CD8-positive, alpha-beta memory T cell (primary cell): ENCODE data around the gene ST3GAL2. TPM values are rescaled to one million over a fixed set of nuclear protein-coding genes. Genes with fewer than 3 reads are reported as not detected.

ENCODE experiments used
- CTCF ChIA-PET: fragments of 350-600 bp; sonication (Branson Sonifier 250); formaldehyde crosslinking; loops from one replicate; lab custom pipeline; 2021; ENCODE audit warnings: antibody characterized with exemption; lab: Charles Lee
- POLR2A ChIA-PET: fragments of 350-600 bp; sonication (Branson Sonifier 250); formaldehyde crosslinking; loops from one replicate; lab custom pipeline; 2021; ENCODE audit warnings: antibody characterized with exemption; lab: Charles Lee
- DNase-seq, 5 donors: peaks; one replicate each; pipeline versions ENCODE4 v3.0.0 to v3.0.0-alpha.2; 2020 to 2022; ENCODE audit warnings: mixed read lengths in 1 of 5
- H3K27ac ChIP-seq: one replicate; pipeline ENCODE4 v1.7.0; 2013; ENCODE audit warnings: low read depth, mild to moderate bottlenecking, low read length, moderate library complexity
- H3K27me3 ChIP-seq: 2 replicates; pipeline ENCODE4 v1.7.0; 2013; ENCODE audit warnings: low read length, mild to moderate bottlenecking; ENCODE audit not compliant: insufficient read depth, poor library complexity, severe bottlenecking
- H3K36me3 ChIP-seq: 2 replicates; pipeline ENCODE4 v1.7.0; 2013; ENCODE audit warnings: mild to moderate bottlenecking, low read length, moderate library complexity; ENCODE audit not compliant: insufficient read depth
- H3K4me1 ChIP-seq: 2 replicates; pipeline ENCODE4 v1.7.0; 2013; ENCODE audit warnings: mild to moderate bottlenecking, low read length, moderate library complexity; ENCODE audit not compliant: insufficient read depth
- H3K4me3 ChIP-seq: 2 replicates; pipeline ENCODE4 v1.7.0; 2013; ENCODE audit warnings: mild to moderate bottlenecking, low read length
- H3K9me3 ChIP-seq: 2 replicates; pipeline ENCODE4 v1.7.0; 2013; ENCODE audit warnings: mild to moderate bottlenecking, low read length
- H3K27ac Mint-ChIP-seq, 8 donors: one replicate each; pipeline ENCODE4 v1.8.0; 2020 to 2021; ENCODE audit warnings: mixed read lengths in 8 of 8, mild to moderate bottlenecking in 6 of 8, inconsistent platforms in 3 of 8, moderate library complexity in 3 of 8
- H3K27me3 Mint-ChIP-seq, 2 donors: one replicate each; pipeline ENCODE4 v1.8.0; 2020 to 2021; ENCODE audit warnings: mixed read lengths in 2 of 2, mild to moderate bottlenecking in 1 of 2, moderate library complexity in 1 of 2
- H3K36me3 Mint-ChIP-seq, 3 donors: one replicate each; pipeline ENCODE4 v1.8.0; 2020 to 2021; ENCODE audit warnings: mixed read lengths in 3 of 3, inconsistent platforms in 1 of 3, mild to moderate bottlenecking in 1 of 3
- H3K4me1 Mint-ChIP-seq, 3 donors: one replicate each; pipeline ENCODE4 v1.8.0; 2020 to 2021; ENCODE audit warnings: mixed read lengths in 3 of 3, inconsistent platforms in 1 of 3, mild to moderate bottlenecking in 1 of 3
- H3K4me3 Mint-ChIP-seq, 7 donors: one replicate each; pipeline ENCODE4 v1.8.0; 2020 to 2021; ENCODE audit warnings: mixed read lengths in 7 of 7, mild to moderate bottlenecking in 6 of 7, moderate library complexity in 4 of 7, inconsistent platforms in 2 of 7
- H3K9me3 Mint-ChIP-seq, 5 donors: one replicate each; pipeline ENCODE4 v1.8.0; 2020 to 2022; ENCODE audit warnings: mixed read lengths in 5 of 5, mild to moderate bottlenecking in 3 of 5, moderate library complexity in 2 of 5, inconsistent platforms in 1 of 5
- polyA plus RNA-seq: library from polyadenylated mRNA; unstranded; fragments of 300-500 nt; fragmentation: Illumina TruSeq; gene quantifications from one replicate; pipeline ENCODE4 v1.2.3, GENCODE V29; 2021
- total RNA-seq, 2 experiments: library from RNA; stranded (reverse); gene quantifications; one replicate each; pipeline ENCODE4 v1.2.3, GENCODE V29; 2021

The ST3GAL2 gene
- total and polyA plus RNA-seq, 3 experiments from 2014 or later: 20.1 to 24.8 (median 24.2) TPM

DNA sequence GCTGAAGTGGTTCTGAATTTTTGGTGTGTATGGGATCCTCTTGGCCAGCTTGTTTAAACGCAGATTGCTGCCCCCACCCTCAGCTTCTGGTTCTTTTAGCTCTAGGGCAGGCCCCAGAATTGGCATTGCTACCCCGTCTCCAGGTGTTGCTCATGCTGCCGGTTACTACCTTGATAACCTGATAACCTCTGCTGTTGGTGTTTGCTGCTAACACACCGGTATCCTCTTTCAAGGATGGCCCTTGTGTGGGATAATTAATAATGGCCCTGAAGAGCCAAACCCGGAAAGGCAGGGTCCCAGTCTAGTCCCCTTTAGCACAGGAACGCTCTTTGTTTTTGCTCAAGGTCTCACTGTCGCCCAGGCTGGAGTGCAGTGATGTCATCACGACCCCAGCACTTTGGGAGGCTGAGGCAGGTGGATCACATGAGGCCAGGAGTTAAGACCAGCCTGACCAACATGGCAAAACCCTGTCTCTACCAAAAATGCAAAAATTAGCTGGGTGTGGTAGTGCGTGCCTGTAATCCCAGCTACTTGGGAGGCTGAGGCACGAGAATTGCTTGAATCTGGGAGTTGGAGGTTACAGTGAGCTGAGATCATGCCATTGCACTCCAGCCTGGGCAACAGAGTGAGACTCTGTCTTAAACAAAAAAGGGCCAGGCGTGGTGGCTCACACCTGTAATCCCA, 1.3 kb upstream of the ST3GAL2 start:
- Mint-ChIP-seq H3K9me3 (no peaks in the 10 kb centered on the region), H3K4me1 (peaks cover 26 to 36% (median 26%) of the 10 kb centered on the region in 3 donors), H3K36me3 (peaks cover 0 to 9% (median 0%) of the 10 kb centered on the region in 3 donors), H3K27me3 (no peaks in the 10 kb centered on the region), H3K27ac (peak overlapping the region in 4 of 8 donors; percentile 11 to 37 (median 20)), H3K4me3 (peak overlapping the region; percentile 89 to 97 (median 92))
- Histone ChIP-seq H3K9me3 (no peaks in the 10 kb centered on the region), H3K4me1 (peaks cover 29% of the 10 kb centered on the region), H3K36me3 (no peaks in the 10 kb centered on the region), H3K27ac (no peak overlapping the region), H3K4me3 (no peak overlapping the region), H3K27me3 (no peaks in the 10 kb centered on the region)
- no peak for DNase-seq
- POLR2A ChIA-PET: interaction anchor here (2.0 to 3.2 kb wide), 2 partner anchors 59 to 94 kb away, joined by 6 to 19 read pairs; partner anchors contain the start of gene DDX19A
- CTCF ChIA-PET: interaction anchor here (0.6 to 1.9 kb wide), 4 partner anchors 9 to 44 kb away, joined by 4 to 6 read pairs (median 4); partner anchors contain the start of gene FCSK

DNA sequence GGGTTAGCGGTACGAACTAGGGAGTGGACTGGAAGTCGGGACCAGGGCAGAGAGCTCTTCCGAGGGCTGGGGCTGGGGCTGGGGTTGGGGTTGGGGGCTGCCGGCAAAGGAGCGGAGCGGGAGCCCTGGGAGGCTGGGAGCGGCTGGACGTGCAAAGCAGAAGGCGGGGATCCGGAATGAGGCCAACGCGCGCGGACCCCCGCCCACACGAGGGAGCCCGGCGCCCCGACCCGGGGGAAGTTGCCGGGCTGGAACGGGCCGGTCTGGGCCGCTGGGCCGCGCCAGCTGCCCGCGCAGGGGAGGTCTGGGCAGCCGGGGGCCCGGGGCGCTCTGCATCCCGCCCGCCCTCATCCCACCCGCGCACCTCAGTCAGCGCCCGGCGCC, 323 bp downstream of the ST3GAL2 start:
- Mint-ChIP-seq H3K27me3 (no peaks in the 10 kb centered on the region), H3K9me3 (no peaks in the 10 kb centered on the region), H3K36me3 (peaks cover 0 to 20% (median 0%) of the 10 kb centered on the region in 3 donors), H3K4me1 (peaks cover 30 to 52% (median 41%) of the 10 kb centered on the region in 3 donors), H3K4me3 (peak overlapping the region; percentile 89 to 95 (median 94)), H3K27ac (peak overlapping the region; percentile 72 to 97 (median 88))
- H3K4me1 ChIP-seq: peaks cover 38% of the 10 kb centered on the region
- ChIA-PET POLR2A (interaction anchor here (0.6 to 3.2 kb wide), 5 partner anchors 18 to 92 kb away, joined by 4 to 19 read pairs (median 6); partner anchors contain the start of gene DDX19A), CTCF (interaction anchor here (1.1 to 2.0 kb wide), 7 partner anchors 15 to 92 kb away, joined by 3 to 6 read pairs (median 3); partner anchors contain the start of gene DDX19A)
- H3K27me3 ChIP-seq: no peaks in the 10 kb centered on the region
- H3K27ac ChIP-seq: peak overlapping the region; percentile 67
- H3K36me3 ChIP-seq: peaks cover 3% of the 10 kb centered on the region
- DNase-seq: no peak
- peak overlapping the region; percentile 74 for H3K4me3 ChIP-seq
- no peaks in the 10 kb centered on the region for H3K9me3 ChIP-seq

DNA sequence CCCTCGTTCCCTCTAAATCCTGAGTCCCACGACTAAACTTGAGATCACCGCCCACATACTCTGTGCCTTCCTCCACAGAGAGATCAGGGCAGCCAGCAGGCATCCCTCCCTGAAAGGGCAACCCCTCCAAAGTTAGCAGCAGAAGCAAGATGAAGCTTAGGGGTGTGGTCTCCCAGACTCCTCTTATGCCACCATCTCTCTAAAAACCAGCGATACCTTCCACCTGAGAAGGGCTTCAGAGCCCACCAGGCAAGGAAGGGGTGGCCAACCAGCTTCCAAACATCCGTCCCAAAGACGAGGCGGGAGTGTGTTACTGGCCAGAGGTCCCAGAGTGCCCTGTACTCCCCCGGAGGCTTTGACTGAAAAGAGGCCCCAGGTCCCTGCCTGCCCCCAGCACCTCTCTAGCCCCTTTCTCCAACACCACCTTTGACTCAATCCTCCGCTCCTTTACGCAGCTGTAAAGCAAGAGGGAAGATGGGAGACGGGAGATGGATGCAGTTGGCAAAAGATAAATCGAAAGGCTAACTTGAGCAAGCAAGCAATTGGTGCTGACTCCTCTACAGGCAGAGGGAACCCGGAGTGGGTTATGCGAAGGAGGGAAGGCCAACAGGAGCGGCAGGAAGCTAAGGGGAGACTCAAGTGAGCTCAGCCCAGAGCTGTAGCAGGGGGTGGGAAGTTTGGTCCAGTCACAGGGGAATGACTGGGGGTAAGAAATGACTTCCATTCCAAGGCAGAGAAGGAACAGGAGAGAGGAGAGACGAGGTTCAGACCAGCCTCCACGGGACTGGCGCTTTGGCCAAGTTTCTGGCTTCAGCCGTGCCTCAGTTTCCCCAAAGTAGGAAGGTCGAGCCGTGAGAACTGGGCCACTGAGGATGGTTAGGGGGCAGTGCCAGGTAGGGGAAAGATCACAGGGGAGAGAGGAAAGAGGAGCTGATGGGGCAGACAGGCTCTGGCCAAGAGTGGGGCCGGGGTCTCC, 1.0 kb downstream of the ST3GAL2 start:
- no peaks in the 10 kb centered on the region for H3K9me3 Mint-ChIP-seq
- ChIA-PET POLR2A (interaction anchor here (0.5 to 3.2 kb wide), 4 partner anchors 16 to 91 kb away, joined by 4 to 19 read pairs (median 6); partner anchors contain the start of gene DDX19A), CTCF (interaction anchor here (1.1 to 2.0 kb wide), 7 partner anchors 16 to 91 kb away, joined by 3 to 6 read pairs (median 3); partner anchors contain the start of gene DDX19A)
- H3K4me1 ChIP-seq: peaks cover 43% of the 10 kb centered on the region
- H3K27me3 Mint-ChIP-seq: no peaks in the 10 kb centered on the region
- no peaks in the 10 kb centered on the region for H3K27me3 ChIP-seq
- H3K9me3 ChIP-seq: no peaks in the 10 kb centered on the region
- peak overlapping the region; percentile 89 to 95 (median 94) for H3K4me3 Mint-ChIP-seq
- peak overlapping the region; percentile 74 for H3K4me3 ChIP-seq
- peaks cover 3% of the 10 kb centered on the region for H3K36me3 ChIP-seq
- H3K27ac ChIP-seq: peak overlapping the region; percentile 67
- H3K4me1 Mint-ChIP-seq: peaks cover 33 to 59% (median 46%) of the 10 kb centered on the region in 3 donors
- H3K27ac Mint-ChIP-seq: peak overlapping the region; percentile 72 to 97 (median 91)
- peaks cover 0 to 22% (median 0%) of the 10 kb centered on the region in 3 donors for H3K36me3 Mint-ChIP-seq
- DNase-seq: no peak

DNA sequence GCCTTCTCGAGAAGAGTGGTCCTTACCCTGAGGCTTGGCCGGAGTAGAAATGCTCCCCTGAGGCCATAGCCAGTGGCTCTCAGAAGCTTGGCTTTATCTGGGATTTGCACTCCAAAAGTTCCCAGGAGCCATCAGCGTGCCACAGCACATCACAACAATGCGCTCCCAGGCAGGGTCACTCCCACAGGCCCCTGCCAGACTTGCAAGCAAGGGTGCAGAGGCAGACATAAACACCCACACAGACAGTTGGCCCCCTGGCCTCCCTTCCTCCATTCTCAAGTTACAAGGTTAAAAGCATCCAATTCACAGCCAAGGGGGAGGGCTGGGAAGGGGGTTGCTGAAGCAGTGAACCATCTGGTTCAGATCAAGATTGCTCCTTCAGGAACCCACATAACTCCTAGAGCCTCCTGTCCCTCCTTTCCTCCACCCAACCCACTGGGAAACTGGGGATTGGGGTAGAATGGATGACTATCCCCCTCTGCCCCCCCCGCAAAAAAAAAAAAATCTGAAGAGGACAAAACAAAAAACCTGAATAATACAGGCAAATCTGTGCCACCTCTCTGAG, 1.8 kb downstream of the ST3GAL2 start:
- H3K27ac Mint-ChIP-seq: peak overlapping the region; percentile 56 to 94 (median 80)

DNA sequence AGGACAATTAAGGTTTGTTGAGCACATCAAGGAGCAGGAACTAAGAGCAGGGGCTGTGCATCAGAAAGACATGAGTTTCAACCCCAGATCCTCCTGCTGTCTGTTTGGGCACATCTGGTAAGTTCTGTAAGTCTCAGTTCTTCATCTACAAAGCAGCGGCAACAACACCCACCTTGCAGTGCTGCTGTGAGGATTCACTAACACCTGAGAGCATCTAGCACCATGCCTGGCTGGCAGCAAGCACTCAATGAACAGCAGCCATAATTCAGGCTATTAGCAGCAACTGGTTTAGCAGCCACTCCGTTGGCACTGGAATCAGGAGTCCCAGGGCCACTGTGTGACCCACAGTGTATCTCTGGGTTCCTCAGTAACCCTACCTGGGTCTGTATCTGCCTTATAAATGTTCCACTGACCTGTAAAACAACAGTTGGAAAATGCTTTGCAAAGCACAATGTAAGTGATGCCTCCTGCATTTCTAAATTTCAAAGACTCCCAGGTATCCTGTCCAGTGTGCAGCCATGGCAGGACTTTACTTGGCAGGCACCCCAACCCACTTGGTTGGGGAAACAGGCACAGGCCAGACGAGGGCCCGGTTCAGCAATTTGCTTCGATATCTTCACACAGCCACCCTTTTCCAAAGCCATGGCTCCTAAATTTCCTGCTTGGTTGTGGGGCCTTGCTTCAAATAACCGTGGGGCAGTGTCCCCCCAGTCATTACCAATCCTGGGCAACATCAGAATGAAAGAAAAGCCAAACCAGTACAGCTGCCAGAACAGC, 4.2 kb downstream of the ST3GAL2 start:
- Mint-ChIP-seq H3K4me3 (peak overlapping the region in 1 of 7 donors; percentile 44), H3K4me1 (peaks cover 45 to 84% (median 72%) of the 10 kb centered on the region in 3 donors), H3K36me3 (peaks cover 0 to 22% (median 0%) of the 10 kb centered on the region in 3 donors), H3K27me3 (no peaks in the 10 kb centered on the region), H3K9me3 (no peaks in the 10 kb centered on the region), H3K27ac (peak overlapping the region in 2 of 8 donors; percentile 22 to 39)
- Histone ChIP-seq H3K9me3 (no peaks in the 10 kb centered on the region), H3K27me3 (no peaks in the 10 kb centered on the region), H3K36me3 (peaks cover 3% of the 10 kb centered on the region), H3K27ac (peak overlapping the region; percentile 2), H3K4me1 (peaks cover 61% of the 10 kb centered on the region), H3K4me3 (no peak overlapping the region)
- no peak for DNase-seq
- CTCF ChIA-PET: no interaction called here
- POLR2A ChIA-PET: no interaction called here

More for the DNA sequence above, 1.8 kb downstream of the ST3GAL2 start:
- DNase-seq: no peak
- ChIA-PET POLR2A (interaction anchor here (0.5 to 3.2 kb wide), 3 partner anchors 17 to 56 kb away, joined by 4 to 19 read pairs (median 7); no protein-coding TSS in a partner anchor), CTCF (interaction anchor here (1.2 to 2.0 kb wide), 3 partner anchors 17 to 67 kb away, joined by 3 to 6 read pairs (median 4); no protein-coding TSS in a partner anchor)
- H3K4me1 ChIP-seq: peaks cover 49% of the 10 kb centered on the region
- peak overlapping the region; percentile 67 for H3K27ac ChIP-seq
- Mint-ChIP-seq H3K4me1 (peaks cover 33 to 67% (median 54%) of the 10 kb centered on the region in 3 donors), H3K9me3 (no peaks in the 10 kb centered on the region), H3K36me3 (peaks cover 0 to 22% (median 0%) of the 10 kb centered on the region in 3 donors), H3K4me3 (peak overlapping the region; percentile 89 to 95 (median 94)), H3K27me3 (no peaks in the 10 kb centered on the region)
- peak overlapping the region; percentile 74 for H3K4me3 ChIP-seq
- H3K36me3 ChIP-seq: peaks cover 3% of the 10 kb centered on the region
- no peaks in the 10 kb centered on the region for H3K27me3 ChIP-seq
- H3K9me3 ChIP-seq: no peaks in the 10 kb centered on the region

DNA sequence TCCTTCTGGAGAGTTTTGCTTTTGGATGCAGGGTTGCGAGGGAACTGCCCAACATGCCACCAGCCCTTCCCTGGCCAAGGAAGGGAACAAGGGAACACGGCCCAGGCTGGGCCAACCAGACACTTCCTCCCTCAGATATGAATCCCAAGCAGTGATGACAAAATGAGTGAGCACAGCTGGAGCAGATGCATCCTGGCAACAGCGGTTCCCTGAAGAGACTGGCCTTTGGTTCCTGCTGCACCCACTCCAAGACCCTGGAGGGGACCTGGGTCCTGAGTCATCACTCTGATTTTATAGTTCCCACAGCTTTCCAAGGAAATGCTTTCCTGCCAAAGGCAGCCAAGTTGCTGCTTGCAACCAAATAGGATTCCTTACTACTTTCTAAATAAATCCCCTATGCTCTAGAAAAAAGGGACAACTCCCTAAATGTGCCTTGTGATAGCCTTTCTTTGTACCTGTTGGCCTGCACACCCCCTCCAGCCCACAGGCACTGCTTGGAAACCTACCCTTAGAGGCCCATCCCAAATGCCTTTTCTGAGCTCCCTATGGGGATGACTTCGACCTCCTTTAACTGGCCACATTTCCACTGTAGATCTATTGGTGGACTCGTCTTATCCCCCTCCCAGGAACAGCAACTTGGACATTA, 5.3 kb downstream of the ST3GAL2 start:
- Histone ChIP-seq H3K27ac (peak overlapping the region; percentile 62), H3K4me1 (peaks cover 65% of the 10 kb centered on the region), H3K36me3 (peaks cover 3% of the 10 kb centered on the region), H3K9me3 (no peaks in the 10 kb centered on the region), H3K27me3 (no peaks in the 10 kb centered on the region), H3K4me3 (no peak overlapping the region)
- peaks cover 46 to 84% (median 75%) of the 10 kb centered on the region in 3 donors for H3K4me1 Mint-ChIP-seq
- H3K27me3 Mint-ChIP-seq: no peaks in the 10 kb centered on the region
- CTCF ChIA-PET: no interaction called here
- no peaks in the 10 kb centered on the region for H3K9me3 Mint-ChIP-seq
- peaks cover 0 to 20% (median 0%) of the 10 kb centered on the region in 3 donors for H3K36me3 Mint-ChIP-seq
- peak overlapping the region in 1 of 7 donors; percentile 65 for H3K4me3 Mint-ChIP-seq
- H3K27ac Mint-ChIP-seq: peak overlapping the region in 5 of 8 donors; percentile 25 to 73 (median 48)
- DNase-seq: no peak
- POLR2A ChIA-PET: interaction anchor here (0.6 kb wide), 1 partner anchor 83 kb away, joined by 4 read pairs; no protein-coding TSS in a partner anchor
